ENCODE results near the gene NMT2.
A peak's percentile ranks its signal among the peaks of the same experiment; 100 is the strongest.

The NMT2 gene

GRCh38 chr10:15120523-15120922 lies 48.0 kb downstream of the NMT2 start:
- Mint-ChIP-seq H3K27ac (no peak overlapping the region), H3K4me3 (no peak overlapping the region), H3K27me3 (ENCODE audit: low read depth, poor library complexity) (peaks cover 2% of the 10 kb centered on the region), H3K36me3 (ENCODE audit: low read depth) (peaks cover 26% of the 10 kb centered on the region), H3K4me1 (no peaks in the 10 kb centered on the region), H3K9me3 (no peaks in the 10 kb centered on the region)
- no peak for TF ChIP-seq CTCF (IDR thresholded peaks at IDR 0.05)
- no peak for DNase-seq

- peaks cover 12% of the 10 kb centered on the region for H3K36me3 Mint-ChIP-seq (ENCODE audit: low read depth)
- H3K27ac Mint-ChIP-seq: no peak overlapping the region
- H3K27me3 Mint-ChIP-seq (ENCODE audit: low read depth, poor library complexity): peaks cover 2% of the 10 kb centered on the region
- no peak for DNase-seq
- H3K4me3 Mint-ChIP-seq: no peak overlapping the region
- H3K4me1 Mint-ChIP-seq: no peaks in the 10 kb centered on the region
- no peaks in the 10 kb centered on the region for H3K9me3 Mint-ChIP-seq
- no peak for TF ChIP-seq CTCF (IDR thresholded peaks at IDR 0.05)
Measured at GRCh38 chr10:15118615-15119014, 49.9 kb downstream of the NMT2 start.

GRCh38 chr10:15116225-15116624 lies 52.3 kb downstream of the NMT2 start:
- Mint-ChIP-seq H3K4me3 (no peak overlapping the region), H3K27me3 (ENCODE audit: low read depth, poor library complexity) (peaks cover 2% of the 10 kb centered on the region), H3K9me3 (no peaks in the 10 kb centered on the region), H3K4me1 (no peaks in the 10 kb centered on the region), H3K36me3 (ENCODE audit: low read depth) (peaks cover 8% of the 10 kb centered on the region), H3K27ac (no peak overlapping the region)
- DNase-seq: no peak
- TF ChIP-seq CTCF (IDR thresholded peaks at IDR 0.05): no peak

GRCh38 chr10:15113766-15114165 lies 54.7 kb downstream of the NMT2 start:
- peaks cover 2% of the 10 kb centered on the region for H3K27me3 Mint-ChIP-seq (ENCODE audit: low read depth, poor library complexity)

GRCh38 chr10:15112657-15113056 lies 55.8 kb downstream of the NMT2 start:
- no peak overlapping the region for H3K4me3 Mint-ChIP-seq
- H3K36me3 Mint-ChIP-seq (ENCODE audit: low read depth): peaks cover 30% of the 10 kb centered on the region
- no peaks in the 10 kb centered on the region for H3K27me3 Mint-ChIP-seq (ENCODE audit: low read depth, poor library complexity)
- no peak for TF ChIP-seq CTCF (IDR thresholded peaks at IDR 0.05)
- no peak for DNase-seq
- no peak overlapping the region for H3K27ac Mint-ChIP-seq
- H3K4me1 Mint-ChIP-seq: no peaks in the 10 kb centered on the region
- H3K9me3 Mint-ChIP-seq: no peaks in the 10 kb centered on the region

More at GRCh38 chr10:15113766-15114165, 54.7 kb downstream of the NMT2 start:
- TF ChIP-seq CTCF (IDR thresholded peaks at IDR 0.05): no peak
- Mint-ChIP-seq H3K36me3 (ENCODE audit: low read depth) (peaks cover 19% of the 10 kb centered on the region), H3K4me1 (no peaks in the 10 kb centered on the region), H3K4me3 (no peak overlapping the region), H3K9me3 (no peaks in the 10 kb centered on the region), H3K27ac (no peak overlapping the region)
- no peak for DNase-seq

GRCh38 chr10:15106352-15107013 lies 62.0 kb downstream of the NMT2 start:
- no peaks in the 10 kb centered on the region for H3K9me3 Mint-ChIP-seq
- H3K27me3 Mint-ChIP-seq (ENCODE audit: low read depth, poor library complexity): no peaks in the 10 kb centered on the region
- peak; percentile 79 for DNase-seq
- no peak overlapping the region for H3K27ac Mint-ChIP-seq
- peaks cover 62% of the 10 kb centered on the region for H3K36me3 Mint-ChIP-seq (ENCODE audit: low read depth)
- no peak overlapping the region for H3K4me3 Mint-ChIP-seq
- peaks cover 16% of the 10 kb centered on the region for H3K4me1 Mint-ChIP-seq
- peak; percentile 93 for TF ChIP-seq CTCF (IDR thresholded peaks at IDR 0.05)
